ENCODE data around the gene CRIP2.

The CRIP2 gene

DNA sequence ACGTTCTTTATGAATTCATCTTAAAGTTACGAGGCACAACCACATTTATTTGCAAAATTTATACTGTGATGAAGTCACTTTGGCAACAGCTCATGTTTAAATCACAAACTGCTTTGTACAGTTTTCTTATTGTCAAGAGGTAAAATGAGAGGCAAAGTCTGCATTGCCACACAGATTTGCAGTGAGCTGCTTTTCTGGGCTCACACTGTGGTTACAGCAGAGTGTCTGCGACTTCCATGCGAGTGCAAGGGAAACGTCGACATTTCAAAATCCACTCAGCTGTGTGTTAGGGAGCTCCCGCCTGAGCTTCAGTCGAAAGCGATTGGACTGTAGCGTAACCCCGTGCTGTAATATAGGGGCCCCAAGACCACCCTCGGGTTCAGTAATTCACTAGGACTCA, 42.0 kb upstream of the CRIP2 start:
- H3K27me3 ChIP-seq (ENCODE audit: insufficient read depth, low read length, poor library complexity): no peaks in the 10 kb centered on the region
- DNase-seq (no peak), ATAC-seq (ENCODE audit: insufficient read depth, low read depth) (no peak)
- peaks cover 83% of the 10 kb centered on the region for H4K20me1 ChIP-seq (ENCODE audit: insufficient read depth, low read length)
- TF ChIP-seq, protein P1, sequence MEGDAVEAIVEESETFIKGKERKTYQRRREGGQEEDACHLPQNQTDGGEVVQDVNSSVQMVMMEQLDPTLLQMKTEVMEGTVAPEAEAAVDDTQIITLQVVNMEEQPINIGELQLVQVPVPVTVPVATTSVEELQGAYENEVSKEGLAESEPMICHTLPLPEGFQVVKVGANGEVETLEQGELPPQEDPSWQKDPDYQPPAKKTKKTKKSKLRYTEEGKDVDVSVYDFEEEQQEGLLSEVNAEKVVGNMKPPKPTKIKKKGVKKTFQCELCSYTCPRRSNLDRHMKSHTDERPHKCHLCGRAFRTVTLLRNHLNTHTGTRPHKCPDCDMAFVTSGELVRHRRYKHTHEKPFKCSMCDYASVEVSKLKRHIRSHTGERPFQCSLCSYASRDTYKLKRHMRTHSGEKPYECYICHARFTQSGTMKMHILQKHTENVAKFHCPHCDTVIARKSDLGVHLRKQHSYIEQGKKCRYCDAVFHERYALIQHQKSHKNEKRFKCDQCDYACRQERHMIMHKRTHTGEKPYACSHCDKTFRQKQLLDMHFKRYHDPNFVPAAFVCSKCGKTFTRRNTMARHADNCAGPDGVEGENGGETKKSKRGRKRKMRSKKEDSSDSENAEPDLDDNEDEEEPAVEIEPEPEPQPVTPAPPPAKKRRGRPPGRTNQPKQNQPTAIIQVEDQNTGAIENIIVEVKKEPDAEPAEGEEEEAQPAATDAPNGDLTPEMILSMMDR (IDR thresholded peaks at IDR 0.05; ENCODE audit: borderline replicate concordance, extremely low read depth, low read length, poor library complexity, severe bottlenecking): no peak
- TF ChIP-seq EZH2 (IDR thresholded peaks at IDR 0.05; ENCODE audit: borderline replicate concordance, low read depth, low read length, severe bottlenecking): no peak
- H3K9me3 ChIP-seq (ENCODE audit: insufficient read depth, low read length, severe bottlenecking): no peaks in the 10 kb centered on the region
- H3K36me3 ChIP-seq (ENCODE audit: insufficient read depth, low read length): peaks cover 62% of the 10 kb centered on the region
- H3K4me1 ChIP-seq (ENCODE audit: insufficient read depth, low read length): no peaks in the 10 kb centered on the region
- H3K27ac ChIP-seq (ENCODE audit: low read length): no peak overlapping the region
- peaks cover 94% of the 10 kb centered on the region for H3K79me2 ChIP-seq (ENCODE audit: insufficient read depth, low read length)
- no peak overlapping the region for H2AFZ ChIP-seq (ENCODE audit: low read depth, low read length)
- H3K4me3 ChIP-seq (ENCODE audit: low read depth in 1 of 2, low read length in 2 of 2): no peak overlapping the region
- no peak overlapping the region for H3K4me2 ChIP-seq (ENCODE audit: insufficient read depth, low read length)
- no peak overlapping the region for H3K9ac ChIP-seq (ENCODE audit: low read depth, low read length)

DNA sequence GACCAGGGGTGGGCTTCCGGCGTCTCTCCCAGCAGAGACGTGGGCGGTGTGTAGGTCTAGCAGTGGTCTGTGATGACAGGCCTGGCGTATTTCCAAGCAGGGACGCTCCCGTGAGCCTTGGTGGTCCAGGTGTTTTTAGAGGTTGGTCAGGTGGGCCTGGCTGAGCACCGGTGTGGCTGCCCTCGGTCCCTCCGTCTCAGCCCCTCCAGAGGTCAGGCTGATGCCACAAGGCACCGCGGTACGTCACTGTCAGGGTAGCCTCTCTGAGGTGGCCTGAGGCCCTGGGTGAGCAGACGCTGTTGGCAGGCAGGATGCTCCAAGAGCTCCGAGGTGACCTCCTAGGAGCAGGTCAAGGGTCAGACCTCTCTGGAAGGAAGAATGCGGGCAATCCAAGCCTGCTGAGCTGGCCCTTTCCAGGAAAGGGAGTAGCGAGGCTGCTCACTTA, 41.4 kb upstream of the CRIP2 start:
- DNase-seq (no peak), ATAC-seq (ENCODE audit: insufficient read depth, low read depth) (no peak)
- TF ChIP-seq, protein P1 (IDR thresholded peaks at IDR 0.05; ENCODE audit: borderline replicate concordance, extremely low read depth, low read length, poor library complexity, severe bottlenecking): no peak
- no peak for TF ChIP-seq EZH2 (IDR thresholded peaks at IDR 0.05; ENCODE audit: borderline replicate concordance, low read depth, low read length, severe bottlenecking)
- Histone ChIP-seq H3K9me3 (ENCODE audit: insufficient read depth, low read length, severe bottlenecking) (no peaks in the 10 kb centered on the region), H3K79me2 (ENCODE audit: insufficient read depth, low read length) (peaks cover 94% of the 10 kb centered on the region), H3K9ac (ENCODE audit: low read depth, low read length) (no peak overlapping the region), H3K27ac (ENCODE audit: low read length) (no peak overlapping the region), H3K36me3 (ENCODE audit: insufficient read depth, low read length) (peaks cover 63% of the 10 kb centered on the region), H3K27me3 (ENCODE audit: insufficient read depth, low read length, poor library complexity) (no peaks in the 10 kb centered on the region), H3K4me2 (ENCODE audit: insufficient read depth, low read length) (no peak overlapping the region), H3K4me3 (ENCODE audit: low read depth in 1 of 2, low read length in 2 of 2) (no peak overlapping the region), H4K20me1 (ENCODE audit: insufficient read depth, low read length) (peaks cover 84% of the 10 kb centered on the region), H3K4me1 (ENCODE audit: insufficient read depth, low read length) (no peaks in the 10 kb centered on the region), H2AFZ (ENCODE audit: low read depth, low read length) (no peak overlapping the region)

DNA sequence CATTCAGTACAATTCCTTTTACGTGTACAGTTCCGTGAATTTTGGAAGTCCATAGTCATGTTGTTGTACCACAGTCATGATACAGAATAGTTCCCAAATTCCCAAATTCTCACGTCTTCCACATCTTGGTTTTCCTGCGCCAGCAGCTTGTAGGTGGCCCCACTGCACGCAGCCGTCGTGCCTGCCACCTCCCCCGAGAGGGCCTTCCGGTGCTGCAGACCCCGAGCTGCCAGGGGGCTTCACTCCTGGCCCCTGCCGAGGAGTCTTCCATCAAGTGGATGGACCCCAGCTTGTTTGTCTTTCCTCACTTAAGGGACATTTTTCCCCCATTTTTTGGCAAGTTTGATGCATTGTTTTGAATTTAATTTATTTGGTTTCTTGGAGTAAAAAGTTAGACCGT, 38.2 kb upstream of the CRIP2 start:
- TF ChIP-seq, protein P1 (IDR thresholded peaks at IDR 0.05; ENCODE audit: borderline replicate concordance, extremely low read depth, low read length, poor library complexity, severe bottlenecking): no peak
- TF ChIP-seq EZH2 (IDR thresholded peaks at IDR 0.05; ENCODE audit: borderline replicate concordance, low read depth, low read length, severe bottlenecking): no peak
- no peak for ATAC-seq (ENCODE audit: insufficient read depth, low read depth)
- H3K4me3 ChIP-seq (ENCODE audit: low read depth in 1 of 2, low read length in 2 of 2): no peak overlapping the region
- H3K79me2 ChIP-seq (ENCODE audit: insufficient read depth, low read length): peaks cover 97% of the 10 kb centered on the region
- peaks cover 87% of the 10 kb centered on the region for H4K20me1 ChIP-seq (ENCODE audit: insufficient read depth, low read length)
- no peak overlapping the region for H3K4me2 ChIP-seq (ENCODE audit: insufficient read depth, low read length)
- H3K27ac ChIP-seq (ENCODE audit: low read length): no peak overlapping the region
- no peaks in the 10 kb centered on the region for H3K9me3 ChIP-seq (ENCODE audit: insufficient read depth, low read length, severe bottlenecking)
- H3K36me3 ChIP-seq (ENCODE audit: insufficient read depth, low read length): peaks cover 68% of the 10 kb centered on the region
- no peak overlapping the region for H3K9ac ChIP-seq (ENCODE audit: low read depth, low read length)
- H3K27me3 ChIP-seq (ENCODE audit: insufficient read depth, low read length, poor library complexity): no peaks in the 10 kb centered on the region
- H3K4me1 ChIP-seq (ENCODE audit: insufficient read depth, low read length): no peaks in the 10 kb centered on the region
- DNase-seq: no peak
- no peak overlapping the region for H2AFZ ChIP-seq (ENCODE audit: low read depth, low read length)
